Effector memory CD4-positive, alpha-beta T cell (primary cell): ENCODE results near the gene RAB14.
A peak's percentile ranks its signal among the peaks of the same experiment; 100 is the strongest.

Experiments used
- DNase-seq, 3 donors: peaks; one replicate each; pipeline ENCODE4 v3.0.0-alpha.2; 2020
- H3K27ac ChIP-seq: 2 replicates; pipeline ENCODE4 v1.7.0; 2013; ENCODE audit warnings: mild to moderate bottlenecking, low read length, moderate library complexity; ENCODE audit not compliant: insufficient read depth, poor library complexity, severe bottlenecking
- H3K27me3 ChIP-seq: replicated peaks from 2 replicates; pipeline ENCODE4 v1.7.0; 2013; ENCODE audit warnings: mild to moderate bottlenecking, low read length; ENCODE audit not compliant: insufficient read depth, control insufficient read depth, poor library complexity, severe bottlenecking
- H3K36me3 ChIP-seq: 2 replicates; pipeline ENCODE4 v1.7.0; 2013; ENCODE audit warnings: mild to moderate bottlenecking, low read length, moderate library complexity; ENCODE audit not compliant: control insufficient read depth, insufficient read depth
- H3K4me1 ChIP-seq: 2 replicates; pipeline ENCODE4 v1.7.0; 2013; ENCODE audit warnings: low read length, mild to moderate bottlenecking; ENCODE audit not compliant: control insufficient read depth, insufficient read depth, poor library complexity, severe bottlenecking
- H3K4me3 ChIP-seq: 2 replicates; pipeline ENCODE4 v1.7.0; 2013; ENCODE audit warnings: low read length, low read depth, mild to moderate bottlenecking; ENCODE audit not compliant: insufficient read depth, poor library complexity, severe bottlenecking
- H3K9me3 ChIP-seq: 2 replicates; pipeline ENCODE4 v1.7.0; 2013; ENCODE audit warnings: mild to moderate bottlenecking, low read length, moderate library complexity; ENCODE audit not compliant: control insufficient read depth
- total RNA-seq, 3 donors: gene quantifications; one replicate each; lab custom pipeline; 2026; lab: John Stamatoyannopoulos, UW

The RAB14 gene
- total RNA-seq, result 70.3 to 104 (median 72.4) reads per million in 3 donors

GRCh38 chr9:121201738-121202533 lies at the start of gene RAB14:
TSS of gene RAB14 (minus strand) at chr9:121201869. CDS start at chr9:121193412, 8,457 bp downstream.
- H3K4me1 ChIP-seq, result peaks cover 28% of the 10 kb centered on the region
- H3K36me3 ChIP-seq, result no peaks in the 10 kb centered on the region
- H3K27ac ChIP-seq, result peak within 1 kb of the TSS; percentile 94
- H3K27me3 ChIP-seq, result no peaks in the 10 kb centered on the region
- no peaks in the 10 kb centered on the region for H3K9me3 ChIP-seq
- H3K4me3 ChIP-seq, result peak within 1 kb of the TSS; percentile 98
- DNase-seq, result peak; percentile 100

DNA sequence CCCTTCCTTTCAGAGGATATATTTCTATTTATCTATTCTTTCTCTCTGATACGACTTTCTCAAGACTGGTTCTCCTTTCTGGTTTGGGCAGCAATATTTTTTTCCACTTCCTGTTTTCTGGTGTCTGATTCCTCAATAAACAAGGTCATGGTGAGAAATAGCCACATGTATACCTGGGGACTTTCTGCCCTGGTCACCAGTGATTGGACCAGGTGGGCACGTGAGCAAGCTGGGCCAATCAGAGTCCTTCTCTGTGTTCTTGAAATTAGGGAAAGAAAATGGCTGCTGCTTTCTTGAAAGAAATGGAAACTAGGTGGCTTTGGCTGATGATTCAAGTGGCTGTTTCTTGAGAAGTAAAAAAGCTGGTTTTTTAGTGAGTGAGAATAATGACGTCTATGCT lies 47.9 kb upstream of the RAB14 start:
- Histone ChIP-seq H3K4me1 (no peaks in the 10 kb centered on the region), H3K4me3 (no peak overlapping the region), H3K27me3 (no peaks in the 10 kb centered on the region), H3K9me3 (no peaks in the 10 kb centered on the region), H3K27ac (no peak overlapping the region), H3K36me3 (no peaks in the 10 kb centered on the region)
- DNase-seq, result no peak

DNA sequence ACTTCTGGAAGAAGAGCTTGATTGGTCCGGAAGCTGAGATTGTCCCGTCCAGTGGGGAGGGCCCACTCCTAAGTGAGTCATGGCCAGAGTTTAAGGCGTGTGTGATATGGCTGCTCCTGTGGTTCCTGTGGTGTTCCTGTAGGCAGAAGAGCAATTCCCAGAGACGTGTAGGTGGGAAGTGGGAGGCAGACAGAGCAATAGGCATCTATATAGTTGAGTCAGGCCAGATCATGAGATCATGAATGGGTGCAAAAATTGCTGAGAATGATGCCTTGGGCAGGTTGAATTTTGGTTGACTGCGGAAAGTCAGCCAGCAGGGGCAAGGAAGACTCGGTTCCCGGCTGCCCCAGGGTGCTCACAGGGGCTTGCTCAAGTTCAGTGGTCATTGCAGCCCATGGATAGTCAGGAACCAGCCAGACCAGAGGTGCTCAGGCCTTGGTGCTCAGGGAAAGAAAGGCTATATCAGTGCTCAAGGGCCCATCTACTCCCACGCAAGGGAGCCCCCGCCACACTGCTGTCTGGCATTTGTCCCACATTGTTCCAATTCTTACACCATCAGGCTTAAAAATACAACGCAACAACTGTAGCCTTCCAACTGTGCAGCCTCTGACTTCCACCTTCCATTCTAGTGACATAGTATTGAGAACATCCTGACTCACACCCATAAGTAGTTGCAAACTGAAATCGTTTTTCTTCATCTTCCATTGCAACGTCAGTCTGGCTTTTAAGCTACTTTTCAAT lies 45.3 kb upstream of the RAB14 start:
- Histone ChIP-seq H3K27me3 (no peaks in the 10 kb centered on the region), H3K4me1 (no peaks in the 10 kb centered on the region), H3K27ac (no peak overlapping the region), H3K4me3 (no peak overlapping the region), H3K36me3 (no peaks in the 10 kb centered on the region), H3K9me3 (no peaks in the 10 kb centered on the region)
- no peak for DNase-seq

- Histone ChIP-seq H3K27me3 (no peaks in the 10 kb centered on the region), H3K4me1 (no peaks in the 10 kb centered on the region), H3K4me3 (no peak overlapping the region), H3K36me3 (no peaks in the 10 kb centered on the region), H3K9me3 (no peaks in the 10 kb centered on the region), H3K27ac (no peak overlapping the region)
- DNase-seq, result no peak
Measured at GRCh38 chr9:121242959-121243346, 41.3 kb upstream of the RAB14 start.

GRCh38 chr9:121242219-121242958 lies 40.7 kb upstream of the RAB14 start:
- Histone ChIP-seq H3K27ac (no peak overlapping the region), H3K27me3 (no peaks in the 10 kb centered on the region), H3K4me1 (no peaks in the 10 kb centered on the region), H3K4me3 (no peak overlapping the region), H3K9me3 (no peaks in the 10 kb centered on the region), H3K36me3 (no peaks in the 10 kb centered on the region)
- DNase-seq, result no peak

- no peaks in the 10 kb centered on the region for H3K4me1 ChIP-seq
- no peak for DNase-seq
- H3K9me3 ChIP-seq, result no peaks in the 10 kb centered on the region
- no peak overlapping the region for H3K27ac ChIP-seq
- no peaks in the 10 kb centered on the region for H3K36me3 ChIP-seq
- no peak overlapping the region for H3K4me3 ChIP-seq
- H3K27me3 ChIP-seq, result no peaks in the 10 kb centered on the region
Measured at GRCh38 chr9:121240472-121241135, 38.9 kb upstream of the RAB14 start.

- DNase-seq, result no peak
- no peaks in the 10 kb centered on the region for H3K27me3 ChIP-seq
- H3K4me1 ChIP-seq, result no peaks in the 10 kb centered on the region
- no peak overlapping the region for H3K4me3 ChIP-seq
- no peak overlapping the region for H3K27ac ChIP-seq
- no peaks in the 10 kb centered on the region for H3K36me3 ChIP-seq
- no peaks in the 10 kb centered on the region for H3K9me3 ChIP-seq
Measured at GRCh38 chr9:121239851-121240250, 38.2 kb upstream of the RAB14 start.

- no peaks in the 10 kb centered on the region for H3K9me3 ChIP-seq
- no peaks in the 10 kb centered on the region for H3K4me1 ChIP-seq
- H3K36me3 ChIP-seq, result no peaks in the 10 kb centered on the region
- DNase-seq, result no peak
- H3K27me3 ChIP-seq, result no peaks in the 10 kb centered on the region
- H3K4me3 ChIP-seq, result no peak overlapping the region
- no peak overlapping the region for H3K27ac ChIP-seq
Measured at GRCh38 chr9:121239071-121239470, 37.4 kb upstream of the RAB14 start.

DNA sequence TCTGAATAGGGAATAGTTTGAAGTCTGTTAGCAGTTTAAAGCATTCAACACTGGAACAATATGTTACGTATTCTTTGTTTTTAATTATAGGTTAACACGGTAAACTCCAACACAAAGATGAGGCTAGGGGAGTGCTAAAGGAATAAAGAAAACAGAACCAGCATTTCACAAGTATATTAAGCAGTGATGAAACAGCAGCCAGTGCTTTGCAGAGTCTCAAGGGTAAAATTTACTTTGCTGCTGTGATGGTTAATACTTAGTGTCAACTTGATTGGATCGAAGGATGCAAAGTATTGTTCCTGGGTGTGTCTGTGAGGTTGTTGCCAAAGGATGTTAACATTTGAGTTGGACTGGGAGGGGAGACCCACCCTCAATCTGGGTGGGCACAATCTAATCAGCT lies 36.2 kb upstream of the RAB14 start:
- H3K9me3 ChIP-seq, result no peaks in the 10 kb centered on the region
- H3K27me3 ChIP-seq, result no peaks in the 10 kb centered on the region
- no peaks in the 10 kb centered on the region for H3K36me3 ChIP-seq
- no peak overlapping the region for H3K4me3 ChIP-seq
- H3K27ac ChIP-seq, result no peak overlapping the region
- no peaks in the 10 kb centered on the region for H3K4me1 ChIP-seq
- DNase-seq, result no peak
